Stimulated activated CD8-positive, alpha-beta memory T cell treated with anti-CD3 and anti-CD28 coated beads, Interleukin-4, amount 100 ng/mL, for 24 hours (primary cell): ENCODE measurements around the gene ZNF385A.

ENCODE experiments used
- DNase-seq: peaks from one replicate; pipeline ENCODE4 v3.0.0-alpha.2; 2020; ENCODE audit warnings: low read depth

Gene ZNF385A, protein sequence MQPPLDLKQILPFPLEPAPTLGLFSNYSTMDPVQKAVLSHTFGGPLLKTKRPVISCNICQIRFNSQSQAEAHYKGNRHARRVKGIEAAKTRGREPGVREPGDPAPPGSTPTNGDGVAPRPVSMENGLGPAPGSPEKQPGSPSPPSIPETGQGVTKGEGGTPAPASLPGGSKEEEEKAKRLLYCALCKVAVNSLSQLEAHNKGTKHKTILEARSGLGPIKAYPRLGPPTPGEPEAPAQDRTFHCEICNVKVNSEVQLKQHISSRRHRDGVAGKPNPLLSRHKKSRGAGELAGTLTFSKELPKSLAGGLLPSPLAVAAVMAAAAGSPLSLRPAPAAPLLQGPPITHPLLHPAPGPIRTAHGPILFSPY

DNA sequence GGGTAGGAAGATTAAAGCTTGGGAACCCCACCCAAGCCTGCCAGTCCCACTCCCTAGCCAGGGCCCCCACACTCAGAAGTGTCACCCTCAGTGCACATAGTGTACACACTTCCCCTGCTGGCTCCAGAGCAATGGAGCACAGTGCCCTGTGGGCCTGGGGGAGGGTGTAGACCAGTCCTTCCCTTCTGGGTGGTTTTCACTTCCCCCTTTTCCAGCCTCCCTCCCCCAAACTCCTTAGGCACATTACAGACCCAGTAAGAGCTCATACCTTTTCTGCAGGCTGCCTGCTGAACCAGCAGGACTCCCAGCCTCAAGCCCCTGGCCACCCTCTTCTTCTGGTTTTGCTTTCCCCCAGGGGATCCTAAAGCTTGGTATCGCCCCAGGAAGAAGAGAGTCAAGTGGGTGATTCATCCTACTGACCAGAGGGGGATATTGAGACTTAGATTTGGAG is at the start of gene ZNF385A:
Gene ZNF385A (minus strand): TSS at position 143 of the 451 bp plus-strand sequence. CDS start 219 bp downstream, outside the sequence.
- DNase-seq = no peak

DNA sequence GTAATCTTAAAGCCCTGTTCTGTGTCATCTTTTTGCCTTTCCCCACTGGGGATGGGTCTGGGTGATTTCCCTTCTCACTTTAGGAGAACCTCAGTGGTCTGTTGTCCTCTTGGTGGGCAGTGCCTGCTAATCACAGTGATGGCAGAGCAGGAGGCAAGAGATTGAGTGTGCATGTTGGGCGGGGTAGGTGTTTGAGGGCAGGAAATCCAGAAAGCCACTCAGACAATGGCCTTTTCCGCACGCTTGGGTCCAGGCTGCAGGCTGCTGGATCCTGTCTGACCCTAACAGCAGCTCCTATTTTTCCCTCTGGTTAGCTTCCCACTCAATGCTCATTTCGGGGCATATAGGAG is 48.3 kb upstream of the ZNF385A start:
- no peak for DNase-seq

DNA sequence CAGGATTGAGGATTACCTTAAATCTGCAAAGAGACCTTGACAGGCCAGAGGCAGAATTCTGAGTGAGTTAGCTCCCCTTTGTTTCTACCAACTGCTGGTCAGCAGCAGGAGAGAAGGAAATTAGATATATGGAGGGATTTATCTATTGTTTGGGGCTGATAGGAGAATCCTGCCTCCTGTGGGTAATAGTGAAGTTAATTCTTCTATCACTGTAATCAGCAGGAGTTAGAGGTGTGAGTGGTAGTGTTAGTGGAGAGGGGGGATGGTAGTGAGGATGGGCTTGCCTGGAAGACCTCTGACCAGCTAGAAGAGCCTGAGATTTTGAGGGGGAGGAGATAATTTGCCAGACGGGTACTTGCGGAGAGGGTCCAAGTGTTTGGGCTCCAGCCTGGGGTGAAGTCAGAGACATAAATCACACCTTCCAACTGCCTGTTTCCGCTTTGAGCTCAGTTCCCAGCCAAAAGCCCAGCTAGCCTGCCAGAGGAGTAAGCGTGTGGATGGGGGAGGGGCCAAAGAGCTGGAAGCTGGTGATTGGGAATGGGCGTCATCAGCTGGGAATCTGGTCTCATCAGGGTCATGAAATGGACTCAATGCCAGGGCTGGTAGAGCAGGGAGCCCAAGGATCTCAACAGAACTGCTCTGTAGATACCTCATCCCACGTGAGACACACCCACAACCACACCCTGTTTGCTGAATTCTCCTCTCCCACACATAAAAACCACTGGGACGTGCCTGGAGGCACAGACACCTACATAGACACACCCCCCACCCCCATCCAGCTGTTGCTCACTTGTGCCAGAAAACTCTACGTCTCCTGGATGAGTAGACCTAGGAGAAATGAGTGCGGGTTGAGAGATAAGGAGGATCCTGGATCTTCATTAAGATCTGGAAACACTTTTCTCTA is 47.6 kb upstream of the ZNF385A start:
- DNase-seq = no peak

DNA sequence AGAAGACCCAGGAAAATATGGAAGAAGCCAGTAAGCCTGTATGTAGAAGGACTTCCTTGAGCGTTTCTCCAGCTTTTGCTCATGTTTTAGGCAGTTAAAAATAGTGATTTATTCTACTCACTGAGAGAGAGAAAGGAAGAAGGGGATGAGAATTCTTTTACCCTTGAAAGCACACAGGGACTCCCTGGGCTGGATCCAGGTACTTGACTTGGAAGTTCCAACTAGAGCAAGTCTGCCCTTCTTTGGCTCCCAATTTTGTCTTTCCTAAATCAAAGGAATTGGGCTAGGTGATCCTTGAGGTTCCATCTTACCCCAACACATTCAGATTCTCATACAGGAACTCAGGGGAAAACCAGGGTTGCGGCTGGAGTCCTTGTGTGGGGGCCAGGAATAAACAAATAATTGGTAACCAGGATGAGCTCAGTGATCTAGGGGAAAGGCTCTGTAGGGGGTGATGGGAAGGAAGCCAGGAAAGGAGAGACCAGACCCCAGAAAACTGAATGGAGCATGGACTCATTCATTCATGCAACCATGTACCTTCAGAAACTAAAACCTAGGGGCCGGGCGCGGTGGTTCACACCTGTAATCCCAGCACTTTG is 46.0 kb upstream of the ZNF385A start:
- DNase-seq = no peak

DNA sequence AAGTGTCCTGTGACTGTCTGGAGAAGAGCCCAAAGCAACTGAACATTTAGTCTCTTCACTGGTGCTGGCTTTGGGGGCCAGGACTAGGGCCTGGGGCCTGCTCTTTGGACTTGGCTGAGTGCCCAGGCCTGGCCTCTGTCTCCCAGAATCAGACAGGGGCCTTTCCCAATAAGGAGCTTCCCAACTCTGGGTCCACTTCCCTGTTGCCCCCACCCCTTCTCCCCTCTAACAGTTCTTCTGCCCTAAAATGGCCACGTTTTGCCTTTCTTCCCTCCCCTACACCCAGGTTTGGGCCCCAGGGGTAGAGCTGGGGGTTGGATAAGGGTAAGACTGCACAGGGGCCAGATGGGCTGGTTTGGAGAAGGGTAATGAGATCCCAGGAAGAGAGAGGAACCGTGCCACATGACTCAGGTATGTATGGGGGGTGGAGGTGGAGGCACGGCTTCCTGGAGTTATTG is 44.5 kb upstream of the ZNF385A start:
- DNase-seq = no peak

DNA sequence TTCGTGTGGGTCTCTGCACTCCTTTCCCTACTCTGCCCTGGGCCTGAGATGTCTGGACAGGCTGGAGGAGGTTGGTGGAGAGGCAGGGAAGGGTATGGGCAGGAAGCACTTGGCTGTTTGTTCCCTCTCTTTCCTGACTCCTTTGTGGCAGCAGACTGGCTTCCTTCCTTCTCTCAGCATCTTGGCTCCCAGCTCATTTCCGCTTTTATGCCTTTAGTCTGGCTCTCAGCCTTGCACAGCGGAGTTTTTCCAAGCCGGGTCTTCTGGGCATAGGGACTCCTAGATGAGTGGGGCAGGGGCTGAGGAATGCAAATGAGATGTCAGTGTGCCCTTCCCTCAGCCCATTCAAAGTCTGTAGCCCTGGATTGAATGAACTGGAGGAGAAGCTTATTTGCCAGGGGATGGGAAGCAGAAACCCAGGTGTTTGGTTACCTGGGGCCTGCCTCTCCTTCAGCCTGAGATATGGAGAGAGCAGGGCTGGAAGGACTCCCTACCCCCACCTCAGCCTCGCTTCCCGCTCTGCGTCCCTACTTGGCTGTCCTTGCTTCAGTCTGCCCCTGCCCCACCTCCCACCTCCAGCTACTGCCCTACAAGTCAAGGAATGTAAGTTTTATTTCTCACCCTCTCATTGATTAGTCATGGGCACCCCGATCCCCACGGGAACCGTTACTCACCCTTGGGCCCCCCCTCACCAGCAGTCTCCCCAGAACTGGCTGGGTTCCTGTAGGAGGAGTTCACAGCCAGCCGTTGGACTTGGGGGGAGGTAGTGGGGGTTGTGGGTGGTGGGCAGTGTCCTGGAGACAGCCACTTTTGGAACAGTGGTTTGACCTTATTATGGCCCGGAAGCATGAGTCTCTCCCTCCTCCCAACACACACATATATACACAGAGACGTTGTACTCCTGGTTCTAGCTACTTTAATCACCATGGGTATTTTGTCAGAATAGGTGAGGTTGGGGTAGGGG is 43.8 kb upstream of the ZNF385A start:
- no peak for DNase-seq

DNA sequence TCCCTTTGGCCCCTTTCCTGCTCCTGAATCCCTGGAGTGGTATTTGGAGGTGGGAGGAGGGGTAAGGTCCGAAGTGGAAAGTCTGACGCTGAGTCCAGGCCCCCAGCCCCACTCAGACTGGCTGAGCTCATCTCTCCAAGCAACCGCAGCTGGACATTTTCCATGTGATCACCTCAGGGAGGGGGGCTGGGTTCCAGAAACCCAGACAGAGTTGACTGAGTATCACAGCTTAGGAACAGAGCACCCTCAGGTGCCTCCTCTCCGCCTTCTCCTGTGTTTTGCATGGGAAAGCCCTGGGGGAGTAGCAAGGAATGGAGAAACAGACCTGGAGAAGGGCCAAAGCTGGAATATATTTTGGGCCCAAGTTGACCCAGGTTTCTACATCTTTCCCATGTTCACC is 42.6 kb upstream of the ZNF385A start:
- DNase-seq = no peak

DNA sequence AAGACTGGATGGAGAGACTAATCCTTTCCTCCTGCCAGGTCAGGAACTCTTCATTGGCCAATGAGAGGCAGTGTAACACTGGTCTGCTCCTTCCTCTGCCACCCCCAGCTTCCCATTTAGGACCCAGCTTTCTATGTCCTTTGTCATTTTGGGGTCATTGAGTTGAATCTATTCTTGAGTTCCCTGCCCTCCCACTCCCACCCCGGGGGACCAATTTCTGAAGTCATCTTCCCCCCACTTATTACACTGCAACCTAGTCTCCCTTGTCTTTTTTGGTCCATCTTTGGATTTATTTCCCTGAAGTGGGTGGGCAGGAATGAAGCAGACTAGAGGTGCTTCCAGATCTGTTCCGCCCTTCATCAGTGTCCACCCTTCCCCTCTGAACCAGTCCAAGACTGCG is 42.2 kb upstream of the ZNF385A start:
- no peak for DNase-seq

DNA sequence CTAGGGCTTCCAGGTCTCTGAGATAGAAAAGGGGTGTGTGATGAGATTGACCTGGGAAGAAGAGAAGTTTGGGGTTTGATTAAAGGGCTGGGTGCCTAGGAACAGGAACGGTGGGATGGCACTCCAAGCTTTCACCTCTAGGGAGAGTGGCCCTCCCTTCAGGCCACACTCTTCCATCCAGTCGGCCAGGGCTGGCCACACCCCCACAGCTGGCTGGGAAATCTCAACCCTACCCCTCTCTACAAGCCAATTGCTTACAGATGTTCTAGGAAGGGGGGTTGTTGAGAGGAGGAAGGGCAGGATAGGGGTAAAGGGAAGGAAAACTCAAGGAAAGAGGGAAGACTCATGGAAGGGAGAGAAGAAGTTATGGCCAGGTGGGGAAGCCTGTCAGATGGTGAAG is 41.2 kb upstream of the ZNF385A start:
- DNase-seq = no peak

DNA sequence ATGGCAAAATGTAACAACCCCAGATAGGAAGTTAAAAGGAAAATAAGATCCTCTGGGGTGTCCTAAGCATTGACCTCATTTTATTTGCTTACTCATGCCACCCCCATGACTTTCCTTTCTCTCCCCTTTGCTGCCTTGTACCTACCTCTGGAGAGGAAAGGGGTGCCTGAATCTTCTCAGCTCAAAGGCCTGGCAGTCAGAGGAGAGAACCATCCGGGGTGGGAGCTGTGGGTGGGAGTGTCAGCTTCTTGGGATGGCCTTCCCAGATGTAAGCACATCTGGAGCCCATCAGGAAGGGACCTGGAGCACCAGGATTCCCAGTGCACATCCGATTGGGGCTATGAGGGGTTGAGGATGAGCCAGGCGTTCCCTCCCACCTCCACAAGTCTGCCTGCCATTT is 39.7 kb upstream of the ZNF385A start:
- DNase-seq = no peak

DNA sequence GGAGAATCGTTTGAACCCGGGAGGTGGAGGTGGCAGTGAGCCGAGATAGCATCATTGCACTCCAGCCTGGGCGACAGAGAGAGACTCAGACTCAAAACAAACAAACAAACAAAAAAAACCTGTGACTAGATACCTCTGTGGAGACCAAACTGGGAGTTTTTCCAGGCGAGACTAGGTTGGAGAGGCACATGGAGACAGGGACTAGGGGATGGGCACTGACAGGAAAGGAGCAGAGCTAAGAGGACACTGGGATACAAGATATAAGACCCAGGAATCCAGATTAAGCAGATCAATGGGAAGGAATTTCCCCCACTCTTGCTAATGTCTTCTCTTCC is 39.2 kb upstream of the ZNF385A start:
- no peak for DNase-seq

DNA sequence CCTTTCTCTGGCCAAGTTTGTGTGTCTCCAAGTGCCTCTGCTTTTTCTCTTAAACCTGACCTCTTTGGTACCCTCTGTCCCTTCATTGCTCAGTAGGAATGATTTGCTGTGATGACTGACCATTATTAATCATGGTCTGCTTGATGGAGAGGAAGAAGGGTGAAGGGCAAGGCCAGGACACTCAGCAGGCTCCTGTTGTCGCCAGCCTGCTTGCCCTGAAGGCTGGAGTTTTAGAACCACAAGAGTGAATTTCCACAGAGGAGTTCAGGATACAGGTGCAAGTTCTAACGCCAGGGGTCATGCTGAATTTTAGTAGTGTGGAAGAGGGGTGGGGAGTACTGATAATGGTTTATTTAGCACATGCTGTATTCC is 37.3 kb upstream of the ZNF385A start:
- DNase-seq = no peak

DNA sequence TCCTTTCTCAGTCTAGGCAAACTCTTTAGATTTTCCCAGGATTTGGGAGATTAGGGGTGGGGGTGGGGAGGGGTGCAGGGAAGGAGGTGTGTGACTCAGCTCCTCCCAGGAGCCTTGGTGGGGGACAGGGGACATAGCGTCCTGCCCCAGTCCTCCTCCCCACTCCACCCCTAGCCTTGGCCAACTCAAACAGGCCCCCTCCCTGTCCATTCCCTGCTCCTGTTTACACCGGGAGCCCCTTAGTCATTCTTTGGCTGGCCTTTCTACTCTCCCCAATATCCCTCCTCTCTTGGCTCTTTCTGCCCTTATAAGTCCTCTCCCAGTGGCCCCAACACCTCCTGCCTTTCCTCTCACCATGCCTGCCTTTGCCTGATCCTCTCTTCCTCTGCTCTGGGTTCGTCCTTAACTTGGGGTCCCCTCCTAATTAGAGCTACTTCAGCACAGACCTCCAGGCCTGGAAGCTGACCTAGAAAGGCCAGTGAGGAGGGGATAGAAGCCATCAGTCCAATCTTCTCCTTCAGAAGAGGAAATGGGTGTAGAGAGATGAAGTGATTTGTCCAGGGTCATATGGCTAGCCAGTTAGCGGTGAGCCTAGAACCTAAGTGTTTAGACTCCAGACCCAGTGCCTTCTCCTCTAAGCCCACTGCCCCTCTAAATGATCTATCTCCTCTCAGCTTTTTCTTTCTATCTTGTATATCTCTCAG is 36.8 kb upstream of the ZNF385A start:
- DNase-seq = no peak

DNA sequence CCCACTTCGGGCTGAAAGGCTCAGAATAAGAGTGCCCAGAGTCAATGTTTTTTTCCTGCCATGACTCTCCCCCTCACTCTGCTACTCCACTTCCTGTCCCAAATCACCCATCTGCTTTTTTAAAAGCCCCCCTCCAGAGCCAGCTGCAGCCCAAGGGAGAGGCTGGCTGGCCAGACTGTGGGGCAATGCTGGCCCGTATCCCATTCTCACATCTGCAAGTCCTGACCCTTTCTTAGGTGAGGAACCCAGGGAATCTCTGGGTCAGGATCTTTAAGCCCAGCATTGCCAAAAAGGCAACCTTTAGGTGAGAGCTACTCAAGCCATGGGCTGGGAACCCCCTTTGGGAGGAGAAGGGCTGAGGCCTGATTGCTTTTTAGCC is 36.2 kb upstream of the ZNF385A start:
- DNase-seq = no peak

DNA sequence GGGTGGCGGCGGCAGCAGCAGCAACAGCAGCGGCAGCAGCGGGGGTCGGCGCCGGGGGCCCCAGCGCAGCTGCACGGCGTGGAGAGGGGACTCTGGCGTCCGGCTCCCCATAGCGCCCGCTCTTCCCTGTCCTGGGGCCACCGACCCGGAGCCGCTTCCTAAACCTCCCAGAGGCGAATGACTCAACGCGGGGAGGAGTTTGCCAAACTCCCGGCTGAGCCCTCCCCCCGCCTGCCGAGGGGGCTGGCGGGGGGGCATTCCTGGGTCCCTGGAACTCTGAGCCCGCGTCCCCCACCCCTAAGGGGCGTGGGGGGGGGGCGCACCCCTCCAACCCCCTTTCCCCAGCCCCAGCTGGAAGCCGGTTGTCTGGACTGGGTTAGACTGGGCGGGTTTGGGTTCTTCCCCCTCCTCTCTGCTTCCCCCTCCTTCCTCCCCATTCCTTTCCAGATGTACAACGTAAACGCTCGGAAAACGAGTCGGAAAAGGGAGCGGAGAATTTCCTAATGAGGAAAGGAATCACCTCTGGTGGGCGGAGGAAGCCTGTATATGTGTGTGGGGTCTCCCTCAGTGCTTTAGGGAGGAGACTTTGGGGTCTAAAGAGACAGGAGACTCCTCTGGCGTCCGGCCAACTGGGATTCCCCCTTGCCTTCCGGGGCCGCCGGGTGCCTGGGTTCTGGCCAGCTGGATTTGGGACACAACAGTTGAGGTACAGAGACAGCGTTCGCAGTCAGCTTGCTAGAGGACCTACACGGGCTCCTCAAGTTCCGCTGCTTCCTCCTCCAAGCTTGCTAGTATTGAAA is 34.8 kb upstream of the ZNF385A start, which contains the start of gene ITGA5:
Gene ITGA5 (minus strand): TSS at position 179 of the 800 bp plus-strand sequence. CDS start 68 bp downstream, at position 111.
- no peak for DNase-seq

DNA sequence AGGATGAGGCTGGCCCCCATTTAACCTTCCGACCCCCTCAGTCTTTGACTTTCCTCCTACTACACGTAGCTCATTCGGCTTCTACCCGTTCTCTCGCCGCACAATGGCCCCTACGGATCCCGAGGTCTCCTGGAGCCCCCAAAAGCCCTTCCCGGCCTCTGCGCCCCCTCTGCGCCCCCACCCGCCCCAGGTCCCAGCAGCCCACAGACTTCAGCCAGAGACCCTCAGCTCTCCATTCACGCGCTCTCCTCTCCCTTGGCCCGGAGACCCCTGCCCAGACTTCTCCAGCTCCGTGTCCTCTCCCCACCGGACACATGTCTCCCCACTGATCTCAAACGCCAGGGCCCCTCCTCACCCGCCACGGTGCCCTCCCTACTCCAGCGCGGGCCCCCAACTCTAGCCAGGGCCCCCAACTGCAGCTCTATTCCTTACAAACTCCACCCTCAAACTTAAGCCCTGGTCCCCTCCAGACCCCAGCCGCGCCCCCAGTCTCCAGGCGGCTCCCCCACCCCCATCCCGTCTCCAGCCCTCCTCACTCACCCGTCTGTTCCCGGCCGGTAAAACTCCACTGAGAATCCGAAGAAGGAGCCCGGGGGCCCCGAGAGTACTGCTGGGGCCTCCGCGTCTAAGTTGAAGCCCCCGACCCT is 34.0 kb upstream of the ZNF385A start:
- no peak for DNase-seq

DNA sequence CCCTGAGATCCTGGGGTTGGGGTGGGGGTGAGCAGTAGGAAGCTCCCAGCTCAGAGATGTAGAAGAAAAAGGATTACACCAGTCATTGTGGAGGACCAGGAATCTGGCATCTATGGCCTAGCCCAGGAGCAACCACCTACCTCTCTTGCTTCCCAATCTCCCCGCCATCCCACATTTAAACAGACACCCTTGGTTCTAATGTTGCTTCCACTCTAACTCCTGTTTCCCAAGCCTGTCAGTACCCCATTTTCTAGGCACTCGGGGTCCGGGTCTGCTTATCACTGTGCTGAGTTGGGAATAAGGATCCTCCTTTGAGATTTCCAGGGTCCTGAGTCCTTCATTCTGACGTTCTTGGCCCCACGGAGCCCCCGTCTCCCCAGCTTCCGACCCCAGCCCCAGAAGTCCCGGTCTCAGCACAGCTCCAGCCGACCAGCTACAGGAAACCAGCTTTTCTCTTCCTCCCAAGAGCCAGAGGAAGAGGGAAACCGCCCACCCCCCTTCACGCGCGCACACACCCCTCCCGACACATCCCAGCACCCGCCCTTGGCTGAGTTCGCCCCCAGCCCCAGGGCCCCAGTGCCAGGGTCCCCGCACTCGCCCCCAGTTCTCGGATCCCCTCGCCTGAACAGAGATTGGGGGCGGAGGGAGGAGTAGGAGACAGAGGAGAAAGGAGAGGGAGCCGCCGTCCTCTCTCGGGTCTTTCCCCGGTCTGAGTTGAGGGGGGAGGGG is 33.3 kb upstream of the ZNF385A start:
- no peak for DNase-seq

DNA sequence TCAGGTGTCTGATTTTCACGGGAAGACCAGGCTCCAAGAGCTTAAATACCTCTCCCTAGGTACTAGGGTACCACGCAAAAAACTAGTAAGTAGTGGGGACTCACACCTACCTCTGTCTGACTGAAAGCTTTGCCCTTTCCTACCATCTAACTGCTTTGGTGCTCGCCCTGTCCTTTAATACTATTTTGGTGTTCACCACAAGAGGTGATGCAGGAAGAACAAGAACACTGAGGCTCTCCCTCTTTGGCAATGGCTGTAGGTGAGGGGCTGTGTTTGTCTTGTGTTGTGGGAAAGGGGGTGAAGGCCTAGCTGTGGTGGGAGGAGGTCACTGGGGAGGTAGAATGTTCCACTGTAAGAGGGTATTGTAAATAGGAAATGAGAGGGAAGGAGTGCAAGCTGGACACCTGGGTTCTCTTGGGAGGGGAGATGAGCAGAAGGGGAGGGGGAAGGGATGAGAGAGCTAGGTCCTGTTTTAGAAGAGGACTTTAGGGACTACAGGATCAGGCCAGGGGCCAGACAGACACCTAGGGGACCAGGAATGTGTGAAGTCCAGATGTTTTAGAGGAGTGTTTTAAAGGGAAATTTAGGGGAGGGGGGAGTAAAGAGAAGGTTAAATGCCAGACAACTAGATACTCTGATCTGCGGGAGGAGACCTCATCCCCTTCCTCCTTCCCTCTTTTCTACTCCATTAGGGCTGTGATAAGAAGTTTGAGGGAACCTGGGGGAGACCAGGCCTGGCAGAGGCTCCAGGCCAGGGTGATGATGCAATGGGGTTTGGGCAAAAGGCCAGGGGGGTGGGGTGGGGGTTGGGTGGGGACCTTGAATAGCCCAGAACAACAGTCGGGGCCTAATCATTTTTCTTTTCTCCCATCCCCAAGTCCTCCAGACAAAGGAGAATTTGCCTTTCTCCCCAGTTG is 32.4 kb upstream of the ZNF385A start:
- DNase-seq = no peak
